Lung (tissue), 12 donors: ENCODE data around the gene SEMA4C. TPM values are rescaled to one million over a fixed set of nuclear protein-coding genes. Genes with fewer than 3 reads are reported as not detected.

Experiments
- ATAC-seq: fragments of 200-7000 bp; cut with Tn5 transposase; one replicate; pipeline ENCODE4 v1.9.1; 2020; ENCODE audit warnings: moderate number of reproducible peaks; ENCODE audit not compliant: insufficient read depth, low FRiP score
- DNase-seq, 3 donors: peaks; one replicate each; pipeline ENCODE4 v3.0.0-alpha.2; 2013 to 2017
- H3K27ac ChIP-seq, 2 donors: one replicate each; pipeline ENCODE4 v1.5.1; 2013; ENCODE audit warnings: mild to moderate bottlenecking in 2 of 2, moderate library complexity in 2 of 2, control low read depth in 1 of 2, inconsistent platforms in 1 of 2, low read depth in 1 of 2, low read length in 1 of 2
- H3K27me3 ChIP-seq, 3 donors: one replicate each; pipeline ENCODE4 v1.5.1; 2013; ENCODE audit warnings: low read length in 2 of 3; ENCODE audit not compliant: control insufficient read depth in 3 of 3, insufficient read depth in 3 of 3
- H3K36me3 ChIP-seq, 4 donors: one replicate each; pipeline ENCODE4 v1.5.1; 2013; ENCODE audit warnings: low read length in 4 of 4, mild to moderate bottlenecking in 1 of 4, moderate library complexity in 1 of 4; ENCODE audit not compliant: control insufficient read depth in 4 of 4, insufficient read depth in 4 of 4
- H3K4me1 ChIP-seq, 5 donors: one replicate each; pipeline ENCODE4 v1.5.1; 2013; ENCODE audit warnings: low read length in 5 of 5, mild to moderate bottlenecking in 2 of 5, moderate library complexity in 1 of 5; ENCODE audit not compliant: control insufficient read depth in 5 of 5, insufficient read depth in 5 of 5
- H3K4me3 ChIP-seq: one replicate; pipeline ENCODE4 v1.5.1; 2013; ENCODE audit warnings: mild to moderate bottlenecking, control low read depth, moderate library complexity
- H3K9ac ChIP-seq, 2 donors: one replicate each; pipeline ENCODE4 v1.5.1; 2013; ENCODE audit warnings: low read length in 2 of 2, control low read depth in 1 of 2; ENCODE audit not compliant: insufficient read depth in 1 of 2
- H3K9me3 ChIP-seq, 4 donors: one replicate each; pipeline ENCODE4 v1.5.1; 2013; ENCODE audit warnings: low read length in 3 of 4, mild to moderate bottlenecking in 1 of 4, moderate library complexity in 1 of 4; ENCODE audit not compliant: control insufficient read depth in 4 of 4, insufficient read depth in 3 of 4
- CTCF ChIP-seq: IDR thresholded peaks from 2 replicates; pipeline ENCODE4 v1.5.1; 2012; ENCODE audit warnings: mild to moderate bottlenecking; ENCODE audit errors: control extremely low read depth, extremely low read depth
- WGBS, 2 donors: extraction: QIAGEN DNeasy Blood & Tissue Kit; methylation state at CpG; one replicate each; pipeline ENCODE4 v1.1.7; 2013; 5-methylcytosine and 5-hydroxymethylcytosine counted together
- polyA plus RNA-seq, 2 donors: library from polyadenylated mRNA; stranded (reverse); fragments of 200-250 nt; gene quantifications; one replicate each; pipeline ENCODE4 v1.2.1, GENCODE V29; 2013
- total RNA-seq, 2 donors: library from RNA; depleted of rRNA in 1 of 2; stranded (reverse); fragments of >200 nt in 1 of 2; gene quantifications; one replicate each; pipeline ENCODE4 v1.2.1, GENCODE V29; 2014 to 2021
- donor health status: control.
- donor health status: control.
- donor health status: Bipolar disorder and iron deficiency.
- donor health status: healthy.
- donor health status: DM: yes; HTN: yes; CAD: no.

The SEMA4C gene
- total and polyA plus RNA-seq, 4 donors: 18.8 to 42.0 (median 28.8) TPM

- Histone ChIP-seq H3K9me3 (no peaks in the 10 kb centered on the region), H3K36me3 (no peaks in the 10 kb centered on the region), H3K27me3 (no peaks in the 10 kb centered on the region), H3K4me1 (peaks cover 0 to 43% (median 18%) of the 10 kb centered on the region in 5 donors), H3K4me3 (no peak overlapping the region), H3K9ac (no peak overlapping the region), H3K27ac (no peak overlapping the region)
- WGBS, 2 donors: 89 to 92% methylated on average over 9 of the region's 9 CpGs
- DNase-seq (no peak), ATAC-seq (no peak)
- TF ChIP-seq CTCF: no peak
These were observed 13.4 kb upstream of the SEMA4C start for GRCh38 chr2:96883306-96883705.

DNA sequence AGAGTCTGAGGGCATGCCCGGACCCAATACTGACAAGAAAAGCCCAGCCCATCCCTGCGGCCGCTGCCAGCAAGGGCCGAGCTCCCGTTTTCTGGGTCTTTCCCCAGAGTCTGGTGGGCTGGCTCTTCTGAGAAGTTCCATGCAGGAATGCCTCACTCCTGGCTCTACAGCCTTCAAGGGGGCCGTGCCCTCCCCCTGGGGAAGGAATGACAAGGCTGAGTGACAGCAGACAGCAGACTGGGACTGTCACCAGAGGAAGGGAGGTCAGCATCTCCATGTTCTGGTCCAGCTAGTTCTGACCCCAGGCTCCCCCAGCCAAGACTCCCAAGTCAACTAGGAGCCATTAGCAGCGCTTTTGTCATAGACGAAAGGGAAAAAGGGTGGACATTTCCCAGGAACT lies 13.0 kb upstream of the SEMA4C start:
- Histone ChIP-seq H3K4me3 (no peak overlapping the region), H3K9me3 (no peaks in the 10 kb centered on the region), H3K4me1 (peaks cover 0 to 43% (median 14%) of the 10 kb centered on the region in 5 donors), H3K27ac (no peak overlapping the region), H3K27me3 (no peaks in the 10 kb centered on the region), H3K36me3 (no peaks in the 10 kb centered on the region), H3K9ac (no peak overlapping the region)
- DNase-seq (no peak), ATAC-seq (no peak)
- WGBS, 2 donors: 88 to 94% methylated on average over 8 of the region's 8 CpGs
- no peak for TF ChIP-seq CTCF

- Histone ChIP-seq H3K27ac (no peak overlapping the region), H3K9me3 (no peaks in the 10 kb centered on the region), H3K36me3 (no peaks in the 10 kb centered on the region), H3K4me3 (no peak overlapping the region), H3K4me1 (peaks cover 0 to 36% (median 11%) of the 10 kb centered on the region in 5 donors), H3K27me3 (no peaks in the 10 kb centered on the region), H3K9ac (no peak overlapping the region)
- 80 to 84% methylated on average over 12 of the region's 12 CpGs for WGBS, 2 donors
- DNase-seq (no peak), ATAC-seq (no peak)
- no peak for TF ChIP-seq CTCF
These were observed 12.3 kb upstream of the SEMA4C start for GRCh38 chr2:96882230-96882629.
